NB4 (cell line): ENCODE measurements around the gene EIF3F.
"Not testable (repeated sequence)": the region's sequence is repeated elsewhere in the genome, so short reads cannot be mapped to it uniquely, and the experiment has no call there.

Experiments
- POLR2A ChIP-seq: IDR thresholded peaks from 2 replicates; pipeline ENCODE4 v1.6.1; 2011; ENCODE audit warnings: mild to moderate bottlenecking; ENCODE audit not compliant: insufficient read length; ENCODE audit errors: extremely low read depth
- TF ChIP-seq, protein P1 (sequence below): IDR thresholded peaks from one replicate; pipeline ENCODE4 v1.5.1; 2012; ENCODE audit warnings: low read depth, low read length

DNA sequence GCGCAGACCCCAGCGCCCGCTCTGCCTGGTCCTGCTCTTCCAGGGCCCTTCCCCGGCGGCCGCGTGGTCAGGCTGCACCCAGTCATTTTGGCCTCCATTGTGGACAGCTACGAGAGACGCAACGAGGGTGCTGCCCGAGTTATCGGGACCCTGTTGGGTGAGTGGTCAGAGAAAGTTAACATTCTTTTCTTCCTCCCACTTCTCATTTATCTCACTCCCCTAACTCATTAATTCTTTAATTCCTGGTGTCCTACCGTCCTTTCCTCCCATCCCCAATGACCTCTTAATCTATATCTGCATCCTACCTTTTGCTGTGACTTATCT lies 385 bp downstream of the EIF3F start:
- TF ChIP-seq, protein P1, sequence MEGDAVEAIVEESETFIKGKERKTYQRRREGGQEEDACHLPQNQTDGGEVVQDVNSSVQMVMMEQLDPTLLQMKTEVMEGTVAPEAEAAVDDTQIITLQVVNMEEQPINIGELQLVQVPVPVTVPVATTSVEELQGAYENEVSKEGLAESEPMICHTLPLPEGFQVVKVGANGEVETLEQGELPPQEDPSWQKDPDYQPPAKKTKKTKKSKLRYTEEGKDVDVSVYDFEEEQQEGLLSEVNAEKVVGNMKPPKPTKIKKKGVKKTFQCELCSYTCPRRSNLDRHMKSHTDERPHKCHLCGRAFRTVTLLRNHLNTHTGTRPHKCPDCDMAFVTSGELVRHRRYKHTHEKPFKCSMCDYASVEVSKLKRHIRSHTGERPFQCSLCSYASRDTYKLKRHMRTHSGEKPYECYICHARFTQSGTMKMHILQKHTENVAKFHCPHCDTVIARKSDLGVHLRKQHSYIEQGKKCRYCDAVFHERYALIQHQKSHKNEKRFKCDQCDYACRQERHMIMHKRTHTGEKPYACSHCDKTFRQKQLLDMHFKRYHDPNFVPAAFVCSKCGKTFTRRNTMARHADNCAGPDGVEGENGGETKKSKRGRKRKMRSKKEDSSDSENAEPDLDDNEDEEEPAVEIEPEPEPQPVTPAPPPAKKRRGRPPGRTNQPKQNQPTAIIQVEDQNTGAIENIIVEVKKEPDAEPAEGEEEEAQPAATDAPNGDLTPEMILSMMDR = not testable (repeated sequence)
- not testable (repeated sequence) for TF ChIP-seq POLR2A
